Sciatic nerve (tissue), 2 donors: ENCODE measurements around the gene RHOD. TPM values are rescaled to one million over a fixed set of nuclear protein-coding genes. Genes with fewer than 3 reads are reported as not detected.

Experiments used
- ATAC-seq: fragments of 200-7000 bp; cut with Tn5 transposase; one replicate; pipeline ENCODE4 v1.9.1; 2020; ENCODE audit warnings: mild to moderate bottlenecking, moderate library complexity
- DNase-seq: peaks from one replicate; pipeline ENCODE4 v3.0.0-alpha.2; 2020; ENCODE audit warnings: low spot score
- intact Hi-C: fragments of 100-400 bp; cut with DNase I; formaldehyde crosslinking; loops from one replicate; pipeline ENCODE4 v1.14.2; 2022
- total RNA-seq: library from RNA; stranded (reverse); fragmentation: NEBNext Ultra II Directional; extraction: Animal tissue kit (Norgen Biotek cat#: 25700); gene quantifications from one replicate; pipeline ENCODE4 v1.2.1, GENCODE V29; 2021
- donor health status: DM: no; HTN: no; CAD: no.
- donor health status: DM: no; HTN: no; CAD: no.

Gene RHOD
- total RNA-seq, 1 donor from 2014 or later: 10.3 TPM

- intact Hi-C loops: no loop called here
- ATAC-seq (no peak), DNase-seq (no peak)
Observed at GRCh38 chr11:67054836-67055523, 1.7 kb upstream of the RHOD start.

GRCh38 chr11:67055812-67056211 is 835 bp upstream of the RHOD start:
- intact Hi-C loops: no loop called here
- ATAC-seq: no peak
- no peak for DNase-seq

- intact Hi-C loops: no loop called here
- DNase-seq: no peak
Observed at GRCh38 chr11:67057205-67057672, 592 bp downstream of the RHOD start.

DNA sequence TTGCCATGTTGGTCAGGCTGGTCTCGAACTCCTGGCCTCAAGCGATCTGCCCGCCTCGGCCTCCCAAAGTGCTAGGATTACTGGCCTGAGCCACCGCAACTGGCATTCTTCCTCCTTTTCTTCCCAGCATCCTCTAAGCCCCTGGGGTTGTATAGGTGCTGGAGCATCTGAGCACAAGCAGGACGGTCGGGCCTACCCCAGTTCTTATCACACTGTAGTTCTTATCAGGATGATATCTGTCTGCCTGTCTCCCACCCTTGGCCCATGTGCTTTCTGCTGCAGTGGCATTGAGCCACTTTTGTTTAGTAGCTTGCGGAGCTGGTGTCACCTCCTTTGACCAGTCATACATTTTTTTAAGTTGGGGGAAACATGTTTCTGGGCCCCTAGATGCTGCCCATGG is 1.9 kb downstream of the RHOD start:
- intact Hi-C loops: no loop called here
- no peak for ATAC-seq
- no peak for DNase-seq

More at GRCh38 chr11:67057205-67057672, 592 bp downstream of the RHOD start:
- ATAC-seq: no peak

DNA sequence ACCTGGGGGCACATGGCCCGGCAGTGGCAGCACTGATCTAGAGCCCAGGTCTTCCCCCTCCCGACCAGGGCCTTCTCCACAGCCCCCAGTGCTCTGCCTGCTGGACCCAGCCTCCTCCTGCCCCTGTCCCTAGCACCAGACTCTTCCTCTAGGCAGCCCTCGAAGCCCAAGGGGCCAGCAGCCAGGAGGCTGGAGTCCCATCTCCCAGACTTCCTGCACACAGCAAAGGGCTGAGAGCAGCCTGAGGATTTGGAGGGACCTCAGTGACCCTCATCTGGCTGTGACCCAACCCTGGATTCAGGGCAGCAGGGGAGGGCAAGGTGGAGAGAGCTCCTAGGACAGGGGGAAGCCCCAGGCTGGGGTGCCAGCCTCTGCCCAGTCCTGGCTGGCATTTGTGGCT is 3.0 kb downstream of the RHOD start:
- ATAC-seq (no peak), DNase-seq (no peak)
- intact Hi-C loops: no loop called here

GRCh38 chr11:67060111-67060522 is 3.5 kb downstream of the RHOD start:
- intact Hi-C loops: no loop called here
- DNase-seq: no peak
- ATAC-seq: no peak

GRCh38 chr11:67062526-67063373 is 6.1 kb downstream of the RHOD start:
- intact Hi-C loops: no loop called here
- no peak for ATAC-seq
- no peak for DNase-seq

DNA sequence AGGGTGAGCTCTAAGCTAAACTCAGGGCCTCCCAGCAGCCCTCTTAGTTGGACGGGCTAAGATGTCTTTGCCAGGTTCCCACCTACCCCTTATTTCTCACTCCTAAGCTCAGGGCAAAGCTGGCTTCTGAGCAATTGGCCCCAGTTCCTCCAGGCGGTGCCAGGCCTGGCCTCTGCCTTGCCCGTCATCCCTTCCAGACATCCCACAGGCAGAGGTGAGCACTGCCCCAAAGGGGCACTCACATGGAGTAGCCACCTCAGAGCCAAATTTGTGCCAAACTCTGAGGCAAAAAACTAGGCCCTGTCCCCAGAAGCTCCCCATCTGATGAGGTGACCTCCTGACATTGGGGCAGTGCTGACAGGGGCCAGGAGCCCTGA is 9.7 kb downstream of the RHOD start:
- no peak for ATAC-seq
- no peak for DNase-seq
- intact Hi-C loops: no loop called here

GRCh38 chr11:67071420-67072284 is 15.0 kb downstream of the RHOD start:
- intact Hi-C loops: no loop called here
- DNase-seq (peak; percentile 82), ATAC-seq (peak; percentile 89)

DNA sequence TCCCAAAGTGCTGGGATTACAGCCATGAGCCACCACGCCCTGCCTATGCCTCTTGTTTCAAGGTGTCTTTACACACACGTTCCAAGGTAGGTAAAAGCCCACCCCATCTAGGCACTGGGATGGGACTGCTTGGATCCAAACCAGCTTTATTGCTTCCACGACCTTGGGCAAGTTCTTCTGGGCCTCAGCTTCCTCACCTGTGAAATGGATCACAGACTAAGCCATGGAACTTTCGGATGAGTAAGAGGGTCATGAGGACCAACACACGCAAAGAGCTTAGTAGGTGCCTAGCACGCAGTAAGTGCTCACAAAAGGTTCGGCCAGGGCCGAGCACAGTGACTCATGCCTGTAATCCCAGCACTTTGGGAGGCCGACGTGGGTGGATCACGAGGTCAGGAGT is 15.6 kb downstream of the RHOD start:
- DNase-seq (no peak), ATAC-seq (no peak)
- intact Hi-C loops: no loop called here

GRCh38 chr11:67073908-67074307 is 17.3 kb downstream of the RHOD start:
- no peak for ATAC-seq
- intact Hi-C loops: no loop called here
- DNase-seq: no peak

GRCh38 chr11:67076202-67076601 is 19.6 kb downstream of the RHOD start:
- intact Hi-C loops: no loop called here
- ATAC-seq: no peak
- DNase-seq: no peak

DNA sequence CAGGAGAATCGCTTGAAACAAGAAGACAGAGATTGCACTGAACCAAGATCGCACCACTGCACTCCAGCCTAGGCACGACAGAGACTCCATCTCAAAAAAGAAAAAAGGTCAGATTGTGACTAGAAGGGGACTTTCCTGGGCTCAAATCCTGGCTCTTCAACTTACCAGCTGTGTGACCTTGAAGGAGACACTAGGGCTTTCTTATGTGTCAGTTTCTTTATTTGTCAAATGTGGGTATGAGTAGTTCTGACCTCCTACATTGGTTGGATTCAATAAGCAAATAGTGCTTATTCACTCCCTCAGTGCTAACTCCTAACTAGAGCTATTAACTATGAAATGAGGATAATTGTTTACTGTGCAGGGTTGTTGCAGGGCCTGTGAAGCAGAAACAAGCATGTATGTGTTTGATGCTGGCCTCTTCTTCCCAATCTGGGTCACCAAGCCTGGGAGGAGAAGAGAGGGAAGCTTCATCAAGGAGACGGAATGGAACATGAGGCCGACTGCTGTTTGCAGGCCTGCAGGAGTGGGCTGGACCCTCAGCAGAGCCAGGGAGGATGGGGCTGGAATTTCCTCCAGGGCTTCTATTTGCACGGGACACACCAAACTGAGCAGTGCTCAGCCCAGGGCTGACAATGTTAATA is 22.5 kb downstream of the RHOD start:
- intact Hi-C loops: no loop called here
- ATAC-seq: no peak
- DNase-seq: no peak

DNA sequence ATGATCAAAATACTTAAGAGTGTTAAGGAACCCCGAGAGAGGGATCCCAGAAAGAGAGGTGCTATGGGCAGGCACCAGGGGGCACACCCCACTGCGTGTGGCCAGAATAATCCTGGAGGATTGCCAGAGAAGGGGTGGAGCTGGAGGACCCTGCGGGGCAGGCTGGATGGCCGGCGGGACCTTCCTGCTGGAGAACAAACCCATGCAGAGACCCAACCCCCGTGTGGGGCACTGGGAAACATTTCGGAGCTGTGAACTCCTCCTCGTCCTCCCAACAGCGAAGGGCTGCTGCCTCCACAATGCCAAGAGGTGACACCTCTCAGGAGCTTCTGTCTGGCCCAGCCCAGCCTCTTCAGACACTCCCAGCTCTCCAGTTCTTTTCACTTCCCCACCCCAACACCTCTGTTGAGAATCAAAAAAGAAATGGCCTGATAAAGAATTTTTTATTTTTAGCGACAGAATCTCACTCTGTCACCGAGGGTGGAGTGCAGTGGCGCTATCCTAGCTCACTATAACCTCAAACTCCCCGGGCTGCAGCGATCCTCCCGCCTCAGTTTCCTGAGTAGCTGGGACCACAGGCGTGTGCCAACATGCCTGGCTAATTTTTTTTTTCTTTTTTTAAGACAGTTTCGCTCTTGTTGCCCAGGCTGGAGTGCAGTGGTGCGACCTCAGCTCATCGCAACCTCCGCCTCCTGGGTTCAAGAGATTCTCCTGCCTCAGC is 25.6 kb downstream of the RHOD start:
- peak; percentile 25 for ATAC-seq
- DNase-seq: no peak
- intact Hi-C loops: loop anchor here (10.0 kb wide), 1 partner anchor 93 kb away; no protein-coding TSS in a partner anchor

- ATAC-seq: no peak
- intact Hi-C loops: loop anchor here (10.0 kb wide), 1 partner anchor 91 kb away; no protein-coding TSS in a partner anchor
- DNase-seq: no peak
Observed at GRCh38 chr11:67083786-67084366, 27.2 kb downstream of the RHOD start.

DNA sequence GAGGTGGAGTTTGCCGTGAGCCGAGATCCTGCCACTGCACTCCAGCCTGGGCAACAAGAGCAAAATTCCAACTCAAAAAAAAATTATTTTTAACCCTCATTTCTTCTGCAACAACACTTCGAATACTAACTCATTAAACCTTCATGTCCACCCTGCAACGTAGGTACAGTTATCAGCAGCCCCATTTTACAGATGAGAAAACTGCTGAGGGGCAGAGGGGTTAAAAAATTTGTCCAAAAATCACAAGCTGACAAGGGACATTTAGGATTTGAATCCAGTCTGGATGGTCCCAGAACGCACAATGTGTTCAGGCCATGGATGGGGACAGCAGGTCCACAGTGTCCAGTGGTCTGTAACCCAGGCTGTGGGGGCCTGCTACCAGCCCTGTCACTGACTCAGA is 29.0 kb downstream of the RHOD start:
- intact Hi-C loops: loop anchor here (10.0 kb wide), 1 partner anchor 89 kb away; no protein-coding TSS in a partner anchor
- DNase-seq (no peak), ATAC-seq (no peak)

- no peak for ATAC-seq
- no peak for DNase-seq
- intact Hi-C loops: no loop called here
Observed at GRCh38 chr11:67090717-67091116, 34.1 kb downstream of the RHOD start.

- no peak for ATAC-seq
- DNase-seq: no peak
- intact Hi-C loops: no loop called here
Observed at GRCh38 chr11:67095214-67095507, 38.5 kb downstream of the RHOD start.
